Measurements from ENCODE around the gene RALGAPB.

GRCh38 chr20:38559764-38560163 is 87.1 kb downstream of the RALGAPB start:
- TF ChIP-seq ZFP41 (tag by site-specific recombination; IDR thresholded peaks at IDR 0.05; ENCODE audit: borderline replicate concordance) (no peak), CTCF (tag by site-specific recombination; IDR thresholded peaks at IDR 0.05) (no peak), ZNF324 (tag by site-specific recombination; IDR thresholded peaks at IDR 0.05) (no peak), ZNF18 (tag by site-specific recombination; IDR thresholded peaks at IDR 0.05) (no peak), ZNF571 (tag by site-specific recombination; IDR thresholded peaks at IDR 0.05) (no peak), ZBTB49 (tag by site-specific recombination; IDR thresholded peaks at IDR 0.05; ENCODE audit: low read depth) (no peak), MZF1 (tag by site-specific recombination; IDR thresholded peaks at IDR 0.05; ENCODE audit: borderline replicate concordance) (no peak), FEZF1 (tag by site-specific recombination; IDR thresholded peaks at IDR 0.05) (no peak)

All from HEK293 (cell line).